SK-N-SH (cell line): ENCODE results near the gene TASP1. TPM values are rescaled to one million over a fixed set of nuclear protein-coding genes. Genes with fewer than 3 reads are reported as not detected.

ENCODE experiments used
- CTCF ChIA-PET: fragments of 300-600, 350-600 bp; formaldehyde crosslinking; extraction: SDS; loops from one replicate; lab custom pipeline; 2021; lab: Yijun Ruan, JAX
- POLR2A ChIA-PET: fragments of 350-600 bp; sonication (Branson Sonifier 250); formaldehyde crosslinking; extraction: SDS; loops from one replicate; lab custom pipeline; 2020; ENCODE audit warnings: antibody characterized with exemption, inconsistent platforms; lab: Yijun Ruan, JAX
- DNase-seq: peaks from one replicate; pipeline ENCODE4 v3.0.0; 2012
- H2AFZ ChIP-seq: fragments of 200-600 bp; sonication (generic); 2 replicates; pipeline ENCODE4 v1.8.1; 2016; ENCODE audit warnings: antibody characterized with exemption, mild to moderate bottlenecking, low read depth
- H3F3A ChIP-seq: fragments of 200-600 bp; sonication (generic); replicated peaks from 2 replicates; pipeline ENCODE3; 2016; ENCODE audit warnings: antibody characterized with exemption, mild to moderate bottlenecking; ENCODE audit not compliant: insufficient read depth
- H3K27ac ChIP-seq, 2 experiments: fragments of 200-500 bp in 1 of 2; fragments of 200-600 bp in 1 of 2; sonication (Bioruptor generic) in 1 of 2; sonication (generic), shearing (Covaris generic) in 1 of 2; 2 replicates each; pipeline versions ENCODE4 v1.5.1 to v1.6.1; 2014 to 2016; ENCODE audit warnings: low read depth in 2 of 2, inconsistent platforms in 1 of 2, low read length in 1 of 2, mild to moderate bottlenecking in 1 of 2, mixed read lengths in 1 of 2
- H3K27me3 ChIP-seq: fragments of 200-600 bp; sonication (generic), shearing (Covaris generic); 2 replicates; pipeline ENCODE4 v1.6.1; 2016; ENCODE audit warnings: mixed run types; ENCODE audit not compliant: insufficient read depth
- H3K36me3 ChIP-seq, 2 experiments: fragments of 200-500 bp in 1 of 2; fragments of 200-600 bp in 1 of 2; sonication (Bioruptor generic) in 1 of 2; sonication (generic) in 1 of 2; replicated peaks in 1 of 2; 2 replicates each; pipeline versions ENCODE3 to v1.5.1; 2014 to 2016; ENCODE audit warnings: low read length in 1 of 2, mild to moderate bottlenecking in 1 of 2; ENCODE audit not compliant: insufficient read depth in 2 of 2, control insufficient read depth in 1 of 2
- H3K4me1 ChIP-seq, 2 experiments: fragments of 200-500 bp in 1 of 2; fragments of 200-600 bp in 1 of 2; sonication (Bioruptor generic) in 1 of 2; sonication (generic), shearing (Covaris generic) in 1 of 2; 2 replicates each; pipeline versions ENCODE4 v1.5.1 to v1.6.1; 2014 to 2016; ENCODE audit warnings: low read depth in 1 of 2, low read length in 1 of 2, mixed run types in 1 of 2; ENCODE audit not compliant: insufficient read depth in 2 of 2, control insufficient read depth in 1 of 2
- H3K4me2 ChIP-seq: fragments of 200-600 bp; sonication (generic), shearing (Covaris generic); 2 replicates; pipeline ENCODE4 v1.6.1; 2017; ENCODE audit warnings: mixed run types
- H3K4me3 ChIP-seq, 2 experiments: fragments of 200-500 bp in 1 of 2; fragments of 200-600 bp in 1 of 2; sonication (Bioruptor generic) in 1 of 2; sonication (generic), shearing (Covaris generic) in 1 of 2; 2 replicates each; pipeline versions ENCODE4 v1.5.1 to v1.8.1; 2014 to 2016; ENCODE audit warnings: low read depth in 2 of 2, inconsistent platforms in 1 of 2, low read length in 1 of 2, mild to moderate bottlenecking in 1 of 2, mixed read lengths in 1 of 2, moderate library complexity in 1 of 2
- H3K79me2 ChIP-seq: fragments of 200-600 bp; sonication (generic); 2 replicates; pipeline ENCODE4 v1.8.1; 2017; ENCODE audit warnings: mild to moderate bottlenecking; ENCODE audit not compliant: insufficient read depth
- H3K9ac ChIP-seq: fragments of 200-600 bp; sonication (generic); 2 replicates; pipeline ENCODE4 v1.6.1; 2017; ENCODE audit warnings: mixed run types
- H3K9me2 ChIP-seq: fragments of 200-600 bp; sonication (generic); 2 replicates; pipeline ENCODE4 v1.6.1; 2017; ENCODE audit warnings: mixed run types
- H3K9me3 ChIP-seq: fragments of 200-600 bp; sonication (generic); 2 replicates; pipeline ENCODE4 v1.6.1; 2017; ENCODE audit warnings: mixed run types, mild to moderate bottlenecking, moderate library complexity
- H4K20me1 ChIP-seq: fragments of 200-600 bp; sonication (generic); 2 replicates; pipeline ENCODE4 v1.6.1; 2017; ENCODE audit warnings: mild to moderate bottlenecking, mixed run types; ENCODE audit not compliant: insufficient read depth
- CTCF ChIP-seq: fragments of 200-600 bp; sonication (generic); IDR thresholded peaks from 2 replicates; pipeline ENCODE4 v1.6.1; 2017; ENCODE audit warnings: antibody characterized with exemption, mild to moderate bottlenecking, moderate library complexity
- ELF1 ChIP-seq: IDR thresholded peaks from 2 replicates; pipeline ENCODE4 v1.4.0; 2012
- EP300 ChIP-seq, 2 experiments: IDR thresholded peaks; 2 replicates each; pipeline versions ENCODE4 v1.4.0 to v1.6.1; 2012; ENCODE audit warnings: borderline replicate concordance in 1 of 2, low read depth in 1 of 2, low read length in 1 of 2
- EZH2phosphoT487 ChIP-seq: fragments of 200-600 bp; sonication (generic); IDR thresholded peaks from 2 replicates; pipeline ENCODE4 v1.6.1; 2017; ENCODE audit warnings: low read depth, mixed run types, mild to moderate bottlenecking, antibody characterized with exemption, moderate library complexity, borderline replicate concordance
- GABPA ChIP-seq: IDR thresholded peaks from 2 replicates; pipeline ENCODE4 v1.4.0; 2012; ENCODE audit warnings: low read depth, mild to moderate bottlenecking
- GATA2 ChIP-seq: sonication (generic); formaldehyde crosslinking; IDR thresholded peaks from 2 replicates; pipeline ENCODE4 v1.5.0; 2020; ENCODE audit warnings: mild to moderate bottlenecking, missing genetic modification reagents
- IRF3 ChIP-seq: fragments of 150-350 bp; IDR thresholded peaks from 2 replicates; pipeline ENCODE4 v1.6.1; 2016; ENCODE audit warnings: mild to moderate bottlenecking, low read depth, low read length
- JUND ChIP-seq: IDR thresholded peaks from 2 replicates; pipeline ENCODE4 v1.4.0; 2012
- MAX ChIP-seq: IDR thresholded peaks from 2 replicates; pipeline ENCODE4 v1.4.0; 2012; ENCODE audit warnings: low read depth
- MEF2A ChIP-seq: IDR thresholded peaks from 2 replicates; pipeline ENCODE4 v1.4.0; 2012; ENCODE audit warnings: low read depth, borderline replicate concordance
- POLR2AphosphoS5 ChIP-seq: IDR thresholded peaks from 2 replicates; pipeline ENCODE4 v1.6.1; 2012; ENCODE audit warnings: low read depth, low read length
- RCOR1 ChIP-seq: fragments of 150-350 bp; IDR thresholded peaks from 2 replicates; pipeline ENCODE4 v1.6.1; 2017; ENCODE audit warnings: antibody characterized with exemption, low read length
- RFX5 ChIP-seq: IDR thresholded peaks from 2 replicates; pipeline ENCODE4 v1.6.1; 2012; ENCODE audit warnings: mild to moderate bottlenecking, improper control_type of control experiment, low read length
- TCF12 ChIP-seq: IDR thresholded peaks from 2 replicates; pipeline ENCODE4 v1.4.0; 2012
- WGBS: methylation state at CpG from one replicate; pipeline ENCODE4 v1.1.6; 2017; ENCODE audit warnings: low lambda C conversion rate; 5-methylcytosine and 5-hydroxymethylcytosine counted together
- polyA plus RNA-seq, 3 experiments: library from polyadenylated mRNA; depleted of rRNA; stranded (reverse); fragments of >200 nt; gene quantifications; 2 replicates each; pipeline ENCODE4 v1.2.3, GENCODE V29; 2012
- TF ChIP-seq, protein P1 (sequence below): IDR thresholded peaks from 2 replicates; pipeline ENCODE4 v1.4.0; 2012; ENCODE audit warnings: low read depth, borderline replicate concordance
- TF ChIP-seq, protein P2 (sequence below): IDR thresholded peaks from 2 replicates; pipeline ENCODE4 v1.4.0; 2012; ENCODE audit warnings: low read depth, borderline replicate concordance
- TF ChIP-seq, protein P3 (sequence below): IDR thresholded peaks from 2 replicates; pipeline ENCODE4 v1.6.1; 2012; ENCODE audit warnings: mild to moderate bottlenecking, low read depth, low read length, moderate library complexity

The TASP1 gene
- polyA plus RNA-seq, 1 of the 3 experiments (the other 2 are of a cell fraction), result 5.9 TPM

- Histone ChIP-seq H3K9ac (no peak overlapping the region), H3K36me3 (peaks cover 0 to 9% of the 10 kb centered on the region in 2 experiments), H3F3A (peaks cover 3% of the 10 kb centered on the region), H3K4me2 (no peak overlapping the region), H3K4me3 (no peak overlapping the region), H3K27ac (no peak overlapping the region), H3K79me2 (peaks cover 49% of the 10 kb centered on the region), H3K27me3 (no peaks in the 10 kb centered on the region), H3K4me1 (no peaks in the 10 kb centered on the region), H3K9me2 (no peaks in the 10 kb centered on the region), H3K9me3 (no peaks in the 10 kb centered on the region; the same call in 1 of the 2 replicates), H2AFZ (no peak overlapping the region), H4K20me1 (no peaks in the 10 kb centered on the region)
- no peak for DNase-seq
- no peak for TF ChIP-seq RFX5
- no peak for TF ChIP-seq MEF2A
- TF ChIP-seq, protein P1, sequence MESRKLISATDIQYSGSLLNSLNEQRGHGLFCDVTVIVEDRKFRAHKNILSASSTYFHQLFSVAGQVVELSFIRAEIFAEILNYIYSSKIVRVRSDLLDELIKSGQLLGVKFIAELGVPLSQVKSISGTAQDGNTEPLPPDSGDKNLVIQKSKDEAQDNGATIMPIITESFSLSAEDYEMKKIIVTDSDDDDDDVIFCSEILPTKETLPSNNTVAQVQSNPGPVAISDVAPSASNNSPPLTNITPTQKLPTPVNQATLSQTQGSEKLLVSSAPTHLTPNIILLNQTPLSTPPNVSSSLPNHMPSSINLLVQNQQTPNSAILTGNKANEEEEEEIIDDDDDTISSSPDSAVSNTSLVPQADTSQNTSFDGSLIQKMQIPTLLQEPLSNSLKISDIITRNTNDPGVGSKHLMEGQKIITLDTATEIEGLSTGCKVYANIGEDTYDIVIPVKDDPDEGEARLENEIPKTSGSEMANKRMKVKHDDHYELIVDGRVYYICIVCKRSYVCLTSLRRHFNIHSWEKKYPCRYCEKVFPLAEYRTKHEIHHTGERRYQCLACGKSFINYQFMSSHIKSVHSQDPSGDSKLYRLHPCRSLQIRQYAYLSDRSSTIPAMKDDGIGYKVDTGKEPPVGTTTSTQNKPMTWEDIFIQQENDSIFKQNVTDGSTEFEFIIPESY, result no peak
- TF ChIP-seq MAX, result no peak
- no peak for TF ChIP-seq CTCF
- TF ChIP-seq TCF12, result no peak
- TF ChIP-seq EP300 (IDR thresholded peaks at IDR 0.05; ENCODE audit: borderline replicate concordance in 1 of 2, low read depth in 1 of 2, low read length in 1 of 2), result no peak
- no peak for TF ChIP-seq POLR2AphosphoS5
- TF ChIP-seq IRF3, result no peak
- TF ChIP-seq JUND, result no peak
- no peak for TF ChIP-seq GATA2 (CRISPR knock-in tag)
- TF ChIP-seq GABPA, result no peak
- TF ChIP-seq ELF1, result no peak
- no peak for TF ChIP-seq RCOR1
- TF ChIP-seq, protein P2, sequence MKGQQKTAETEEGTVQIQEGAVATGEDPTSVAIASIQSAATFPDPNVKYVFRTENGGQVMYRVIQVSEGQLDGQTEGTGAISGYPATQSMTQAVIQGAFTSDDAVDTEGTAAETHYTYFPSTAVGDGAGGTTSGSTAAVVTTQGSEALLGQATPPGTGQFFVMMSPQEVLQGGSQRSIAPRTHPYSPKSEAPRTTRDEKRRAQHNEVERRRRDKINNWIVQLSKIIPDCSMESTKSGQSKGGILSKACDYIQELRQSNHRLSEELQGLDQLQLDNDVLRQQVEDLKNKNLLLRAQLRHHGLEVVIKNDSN, result no peak
- TF ChIP-seq, protein P3, sequence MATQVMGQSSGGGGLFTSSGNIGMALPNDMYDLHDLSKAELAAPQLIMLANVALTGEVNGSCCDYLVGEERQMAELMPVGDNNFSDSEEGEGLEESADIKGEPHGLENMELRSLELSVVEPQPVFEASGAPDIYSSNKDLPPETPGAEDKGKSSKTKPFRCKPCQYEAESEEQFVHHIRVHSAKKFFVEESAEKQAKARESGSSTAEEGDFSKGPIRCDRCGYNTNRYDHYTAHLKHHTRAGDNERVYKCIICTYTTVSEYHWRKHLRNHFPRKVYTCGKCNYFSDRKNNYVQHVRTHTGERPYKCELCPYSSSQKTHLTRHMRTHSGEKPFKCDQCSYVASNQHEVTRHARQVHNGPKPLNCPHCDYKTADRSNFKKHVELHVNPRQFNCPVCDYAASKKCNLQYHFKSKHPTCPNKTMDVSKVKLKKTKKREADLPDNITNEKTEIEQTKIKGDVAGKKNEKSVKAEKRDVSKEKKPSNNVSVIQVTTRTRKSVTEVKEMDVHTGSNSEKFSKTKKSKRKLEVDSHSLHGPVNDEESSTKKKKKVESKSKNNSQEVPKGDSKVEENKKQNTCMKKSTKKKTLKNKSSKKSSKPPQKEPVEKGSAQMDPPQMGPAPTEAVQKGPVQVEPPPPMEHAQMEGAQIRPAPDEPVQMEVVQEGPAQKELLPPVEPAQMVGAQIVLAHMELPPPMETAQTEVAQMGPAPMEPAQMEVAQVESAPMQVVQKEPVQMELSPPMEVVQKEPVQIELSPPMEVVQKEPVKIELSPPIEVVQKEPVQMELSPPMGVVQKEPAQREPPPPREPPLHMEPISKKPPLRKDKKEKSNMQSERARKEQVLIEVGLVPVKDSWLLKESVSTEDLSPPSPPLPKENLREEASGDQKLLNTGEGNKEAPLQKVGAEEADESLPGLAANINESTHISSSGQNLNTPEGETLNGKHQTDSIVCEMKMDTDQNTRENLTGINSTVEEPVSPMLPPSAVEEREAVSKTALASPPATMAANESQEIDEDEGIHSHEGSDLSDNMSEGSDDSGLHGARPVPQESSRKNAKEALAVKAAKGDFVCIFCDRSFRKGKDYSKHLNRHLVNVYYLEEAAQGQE, result no peak
- no peak for TF ChIP-seq EZH2phosphoT487
- POLR2A ChIA-PET, result no interaction called here
- CTCF ChIA-PET, result no interaction called here
- WGBS, result 95% methylated on average over 1 of the region's 1 CpG
Observed at GRCh38 chr20:13632431-13632830, 6.3 kb downstream of the TASP1 start.
